ENCODE data around the gene TFR2. TPM values are rescaled to one million over a fixed set of nuclear protein-coding genes. Genes with fewer than 3 reads are reported as not detected.
A peak's percentile ranks its signal among the peaks of the same experiment; 100 is the strongest.

The TFR2 gene
- total and polyA plus RNA-seq, 5 donors from 2014 or later = 1.2 to 8.0 (median 1.5) TPM

DNA sequence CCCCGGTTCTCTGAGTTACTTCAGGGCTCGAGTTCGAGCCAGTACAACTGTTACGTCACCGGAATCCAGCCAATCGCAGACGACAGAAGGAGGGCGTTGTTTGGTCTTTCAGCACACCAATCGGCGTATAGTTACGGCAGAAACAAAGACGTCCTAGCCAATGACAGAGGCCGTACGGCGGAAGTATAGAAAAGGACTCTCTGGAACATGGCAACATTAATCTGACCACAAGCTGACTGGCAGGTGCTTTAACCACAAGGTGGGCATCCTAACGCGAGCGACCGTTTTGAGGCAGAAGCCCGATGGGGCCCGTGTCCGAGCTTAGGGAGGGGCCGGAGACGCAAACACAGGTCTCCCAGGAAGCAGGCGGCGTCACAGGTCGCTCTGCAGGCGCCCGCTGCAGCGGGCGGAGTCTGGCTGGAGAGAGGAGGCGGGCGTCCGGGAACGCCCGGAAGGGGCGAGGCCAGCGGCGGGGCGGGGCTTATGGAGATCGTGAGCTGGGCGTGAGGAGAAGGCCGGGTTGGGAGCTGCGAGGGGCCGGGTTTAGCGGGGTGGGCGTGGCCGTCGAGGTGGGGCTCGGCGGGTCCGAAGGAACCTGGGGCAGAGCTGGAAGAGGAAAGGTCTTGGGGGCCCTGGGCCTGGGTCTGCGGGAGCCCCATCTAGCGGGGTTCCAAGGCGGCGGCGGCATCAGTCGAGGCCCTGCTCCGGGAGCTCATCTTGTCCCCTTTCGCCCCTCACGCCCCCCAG, 29.2 kb downstream of the TFR2 start, which contains the start of gene MOSPD3:
Gene MOSPD3 (plus strand): TSS at position 558 of the 747 bp plus-strand sequence. CDS start 252 bp downstream, outside the sequence.
- Histone ChIP-seq H3K27me3 (ENCODE audit: control insufficient read depth, insufficient read depth, low read length) (no peaks in the 10 kb centered on the region), H3K36me3 (ENCODE audit: control insufficient read depth, insufficient read depth, low read length) (no peaks in the 10 kb centered on the region), H3K9me3 (ENCODE audit: control insufficient read depth in 2 of 2, low read length in 2 of 2) (no peaks in the 10 kb centered on the region), H3K4me1 (ENCODE audit: control insufficient read depth, insufficient read depth, low read length, poor library complexity, severe bottlenecking) (peaks cover 23% of the 10 kb centered on the region), H3K27ac (ENCODE audit: insufficient read depth, low read length, poor library complexity, severe bottlenecking) (peak within 1 kb of the TSS; percentile 95), H3K4me3 (ENCODE audit: low read depth, low read length) (peak within 1 kb of the TSS; percentile 76)
- peaks cover 10 to 34% (median 21%) of the 10 kb centered on the region in 4 donors for H3K4me1 Mint-ChIP-seq
- peak within 1 kb of the TSS; percentile 99 to 100 (median 99) for H3K27ac Mint-ChIP-seq
- peak within 1 kb of the TSS; percentile 96 to 100 (median 96) for H3K4me3 Mint-ChIP-seq
- peaks cover 7% of the 10 kb centered on the region for H3K36me3 Mint-ChIP-seq
- ATAC-seq (ENCODE audit: low read depth in 2 of 2) (peak; percentile 89 to 90), DNase-seq (peak; percentile 96 to 99 (median 98))
- H3K27me3 Mint-ChIP-seq = peaks cover 16% of the 10 kb centered on the region
- H3K9me3 Mint-ChIP-seq = no peaks in the 10 kb centered on the region

DNA sequence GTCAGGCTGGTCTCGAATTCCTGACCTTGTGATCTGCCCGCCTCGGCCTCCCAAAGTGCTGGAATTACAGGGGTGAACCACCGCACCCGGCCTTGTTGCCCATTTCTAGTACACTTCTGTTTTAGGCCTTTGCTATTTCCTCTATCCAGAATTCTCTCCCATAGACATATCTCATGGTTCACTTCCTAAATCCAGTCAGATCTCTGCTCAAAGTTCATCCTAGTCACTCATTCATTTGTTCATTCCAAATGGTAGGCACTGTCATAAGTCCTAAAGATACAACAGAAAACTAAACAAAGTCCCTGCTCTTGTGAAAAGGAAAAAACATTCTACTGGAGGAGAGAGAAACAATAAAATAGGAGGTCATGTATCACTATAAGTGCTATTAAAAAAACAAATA, 31.4 kb downstream of the TFR2 start:
- Histone ChIP-seq H3K36me3 (ENCODE audit: control insufficient read depth, insufficient read depth, low read length) (no peaks in the 10 kb centered on the region), H3K9me3 (ENCODE audit: control insufficient read depth in 2 of 2, low read length in 2 of 2) (no peaks in the 10 kb centered on the region), H3K27ac (ENCODE audit: insufficient read depth, low read length, poor library complexity, severe bottlenecking) (no peak overlapping the region), H3K4me1 (ENCODE audit: control insufficient read depth, insufficient read depth, low read length, poor library complexity, severe bottlenecking) (peaks cover 35% of the 10 kb centered on the region), H3K4me3 (ENCODE audit: low read depth, low read length) (no peak overlapping the region), H3K27me3 (ENCODE audit: control insufficient read depth, insufficient read depth, low read length) (no peaks in the 10 kb centered on the region)
- peaks cover 14 to 40% (median 23%) of the 10 kb centered on the region in 4 donors for H3K4me1 Mint-ChIP-seq
- H3K27me3 Mint-ChIP-seq = peaks cover 22% of the 10 kb centered on the region
- no peak for DNase-seq
- no peaks in the 10 kb centered on the region for H3K9me3 Mint-ChIP-seq
- no peak overlapping the region for H3K27ac Mint-ChIP-seq
- no peak for ATAC-seq (ENCODE audit: low read depth in 2 of 2)
- peaks cover 4% of the 10 kb centered on the region for H3K36me3 Mint-ChIP-seq
- H3K4me3 Mint-ChIP-seq = peak overlapping the region in 2 of 4 donors; percentile 61 to 96

DNA sequence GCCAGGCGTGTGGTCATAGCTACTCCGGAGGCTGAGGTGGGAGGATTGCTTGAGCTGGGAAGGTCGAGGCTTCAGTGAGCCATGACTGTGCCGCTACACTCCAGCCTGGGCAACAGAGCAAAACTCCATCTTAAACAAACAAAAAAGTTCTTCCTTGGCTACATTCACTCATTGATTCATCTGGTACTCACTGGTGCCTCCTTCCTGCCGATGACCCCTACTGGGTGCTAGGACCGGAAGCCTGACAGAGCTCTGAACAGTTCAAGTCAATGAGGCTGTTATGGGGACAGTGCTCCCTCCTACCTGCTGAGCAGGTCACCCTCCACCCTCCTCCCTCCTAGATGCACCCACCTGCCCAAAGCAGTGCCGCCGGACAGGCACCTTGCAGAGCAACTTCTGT, 34.2 kb downstream of the TFR2 start:
- H3K9me3 ChIP-seq (ENCODE audit: control insufficient read depth in 2 of 2, low read length in 2 of 2) = no peaks in the 10 kb centered on the region
- no peak for DNase-seq
- H3K9me3 Mint-ChIP-seq = no peaks in the 10 kb centered on the region
- H3K27me3 ChIP-seq (ENCODE audit: control insufficient read depth, insufficient read depth, low read length) = no peaks in the 10 kb centered on the region
- H3K4me1 ChIP-seq (ENCODE audit: control insufficient read depth, insufficient read depth, low read length, poor library complexity, severe bottlenecking) = peaks cover 35% of the 10 kb centered on the region
- H3K4me3 Mint-ChIP-seq = peak overlapping the region in 2 of 4 donors; percentile 22 to 82
- peaks cover 23% of the 10 kb centered on the region for H3K27me3 Mint-ChIP-seq
- H3K27ac Mint-ChIP-seq = no peak overlapping the region
- peaks cover 4 to 38% (median 15%) of the 10 kb centered on the region in 4 donors for H3K4me1 Mint-ChIP-seq
- no peak overlapping the region for H3K4me3 ChIP-seq (ENCODE audit: low read depth, low read length)
- H3K36me3 Mint-ChIP-seq = no peaks in the 10 kb centered on the region
- H3K27ac ChIP-seq (ENCODE audit: insufficient read depth, low read length, poor library complexity, severe bottlenecking) = no peak overlapping the region
- no peak for ATAC-seq (ENCODE audit: low read depth in 2 of 2)
- no peaks in the 10 kb centered on the region for H3K36me3 ChIP-seq (ENCODE audit: control insufficient read depth, insufficient read depth, low read length)

DNA sequence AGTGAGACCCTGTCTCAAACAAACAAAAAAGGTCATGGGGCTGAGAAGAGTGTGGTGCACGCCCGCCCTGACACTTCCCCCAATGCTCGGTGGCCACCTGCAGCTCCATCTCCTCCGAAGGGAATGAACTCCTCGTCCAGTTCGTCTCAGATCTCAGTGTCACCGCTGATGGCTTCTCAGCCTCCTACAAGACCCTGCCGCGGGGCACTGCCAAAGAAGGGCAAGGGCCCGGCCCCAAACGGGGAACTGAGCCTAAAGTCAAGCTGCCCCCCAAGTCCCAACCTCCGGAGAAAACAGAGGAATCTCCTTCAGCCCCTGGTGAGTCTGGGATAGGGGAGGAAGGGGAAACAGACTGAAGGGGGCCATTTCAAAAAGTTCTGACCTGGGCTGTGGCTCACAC, 35.0 kb downstream of the TFR2 start:
- Mint-ChIP-seq H3K27me3 (peaks cover 19% of the 10 kb centered on the region), H3K27ac (no peak overlapping the region), H3K4me1 (peaks cover 4 to 34% (median 11%) of the 10 kb centered on the region in 4 donors), H3K4me3 (peak overlapping the region; percentile 58 to 82 (median 74)), H3K9me3 (peaks cover 0 to 2% (median 0%) of the 10 kb centered on the region in 7 donors), H3K36me3 (no peaks in the 10 kb centered on the region)
- no peaks in the 10 kb centered on the region for H3K36me3 ChIP-seq (ENCODE audit: control insufficient read depth, insufficient read depth, low read length)
- ATAC-seq (ENCODE audit: low read depth in 2 of 2) = no peak
- peaks cover 30% of the 10 kb centered on the region for H3K4me1 ChIP-seq (ENCODE audit: control insufficient read depth, insufficient read depth, low read length, poor library complexity, severe bottlenecking)
- no peak for DNase-seq
- no peak overlapping the region for H3K4me3 ChIP-seq (ENCODE audit: low read depth, low read length)
- H3K9me3 ChIP-seq (ENCODE audit: control insufficient read depth in 2 of 2, low read length in 2 of 2) = no peaks in the 10 kb centered on the region
- no peak overlapping the region for H3K27ac ChIP-seq (ENCODE audit: insufficient read depth, low read length, poor library complexity, severe bottlenecking)
- H3K27me3 ChIP-seq (ENCODE audit: control insufficient read depth, insufficient read depth, low read length) = no peaks in the 10 kb centered on the region

DNA sequence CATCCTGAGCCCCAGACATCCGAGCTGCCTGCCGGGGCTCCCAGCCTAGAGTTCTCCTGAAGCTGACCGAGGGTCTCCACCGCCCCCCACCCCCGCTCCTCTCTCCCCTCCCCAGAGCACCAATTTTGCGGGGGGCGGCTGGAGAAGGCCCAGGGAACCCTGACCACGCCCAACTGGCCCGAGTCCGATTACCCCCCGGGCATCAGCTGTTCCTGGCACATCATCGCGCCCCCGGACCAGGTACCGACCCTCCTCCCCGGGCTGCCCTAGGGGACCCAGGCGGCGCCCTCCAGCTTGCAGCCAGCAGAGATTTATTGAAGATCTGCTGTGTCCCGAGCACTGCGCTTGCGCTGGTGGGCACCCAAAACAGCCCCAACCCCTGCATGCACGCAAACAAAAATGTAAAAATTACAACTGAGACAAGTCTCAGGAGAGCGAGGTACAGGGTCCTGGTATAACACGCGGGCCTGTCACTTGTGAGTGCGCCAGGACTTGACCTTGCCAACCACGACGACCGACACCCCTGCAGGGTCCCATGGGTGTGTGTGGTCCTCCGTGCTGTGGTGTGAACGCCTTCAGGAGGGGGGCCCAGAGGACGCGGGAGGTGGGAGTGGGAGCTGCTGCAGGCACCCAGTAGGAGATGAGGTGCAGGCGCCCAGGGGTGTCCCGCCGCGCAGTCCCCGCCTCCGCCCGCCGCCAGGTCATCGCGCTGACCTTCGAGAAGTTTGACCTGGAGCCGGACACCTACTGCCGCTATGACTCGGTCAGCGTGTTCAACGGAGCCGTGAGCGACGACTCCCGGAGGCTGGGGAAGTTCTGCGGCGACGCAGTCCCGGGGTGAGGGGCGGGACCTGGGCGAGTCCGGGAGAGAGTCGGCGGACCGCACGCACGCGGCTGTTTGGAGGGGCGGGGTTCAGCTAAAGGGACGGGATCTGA, 36.1 kb downstream of the TFR2 start:
- H3K27ac ChIP-seq (ENCODE audit: insufficient read depth, low read length, poor library complexity, severe bottlenecking) = no peak overlapping the region

DNA sequence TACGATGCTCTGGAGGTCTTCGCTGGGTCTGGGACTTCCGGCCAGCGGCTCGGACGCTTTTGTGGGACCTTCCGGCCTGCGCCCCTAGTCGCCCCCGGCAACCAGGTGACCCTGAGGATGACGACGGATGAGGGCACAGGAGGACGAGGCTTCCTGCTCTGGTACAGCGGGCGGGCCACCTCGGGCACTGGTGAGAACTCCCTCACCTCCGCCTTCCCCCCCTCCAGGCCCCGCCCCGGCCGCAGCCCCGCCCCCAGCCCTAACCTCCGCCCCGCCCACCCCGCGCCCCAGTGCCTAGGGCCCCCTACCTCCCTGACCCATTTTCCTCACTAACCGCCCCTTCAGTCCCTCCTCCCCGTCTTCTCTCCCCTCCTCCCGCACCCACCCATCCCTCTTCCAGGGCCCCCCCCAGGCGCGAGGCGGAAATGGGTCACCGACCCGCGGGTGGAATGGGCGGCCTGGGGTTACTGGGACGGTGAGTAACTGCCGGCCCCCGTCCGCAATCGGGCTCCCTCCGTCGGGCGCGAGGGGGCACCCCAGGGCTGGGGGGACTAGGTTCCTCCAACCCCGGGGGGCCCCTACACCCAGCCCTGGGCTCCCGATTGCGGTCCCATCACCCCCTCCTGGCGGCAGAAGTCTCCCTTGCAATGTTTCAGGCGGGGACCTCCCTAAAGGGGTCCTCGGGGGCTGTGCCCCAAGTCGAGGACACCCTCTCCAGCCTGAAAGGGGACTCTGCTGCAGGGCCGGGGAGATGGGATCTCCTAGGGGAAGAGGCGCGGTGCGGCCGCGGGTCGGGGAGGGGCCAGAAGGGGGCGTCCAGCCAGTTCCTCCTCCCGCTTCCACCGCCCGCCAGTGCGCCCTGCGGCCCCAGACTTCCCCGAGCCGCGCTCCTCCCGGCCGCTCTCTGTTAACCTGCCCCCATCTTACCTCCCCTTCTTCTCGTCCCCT, 37.0 kb downstream of the TFR2 start:
- peaks cover 19% of the 10 kb centered on the region for H3K27me3 Mint-ChIP-seq
- H3K36me3 Mint-ChIP-seq = no peaks in the 10 kb centered on the region
- Histone ChIP-seq H3K36me3 (ENCODE audit: control insufficient read depth, insufficient read depth, low read length) (no peaks in the 10 kb centered on the region), H3K9me3 (ENCODE audit: control insufficient read depth in 2 of 2, low read length in 2 of 2) (no peaks in the 10 kb centered on the region), H3K4me3 (ENCODE audit: low read depth, low read length) (peak overlapping the region; percentile 7), H3K4me1 (ENCODE audit: control insufficient read depth, insufficient read depth, low read length, poor library complexity, severe bottlenecking) (peaks cover 30% of the 10 kb centered on the region), H3K27ac (ENCODE audit: insufficient read depth, low read length, poor library complexity, severe bottlenecking) (peak overlapping the region; percentile 63), H3K27me3 (ENCODE audit: control insufficient read depth, insufficient read depth, low read length) (no peaks in the 10 kb centered on the region)
- peak overlapping the region; percentile 52 to 94 (median 88) for H3K27ac Mint-ChIP-seq
- H3K4me3 Mint-ChIP-seq = peak overlapping the region; percentile 82 to 93 (median 88)
- H3K4me1 Mint-ChIP-seq = peaks cover 0 to 31% (median 11%) of the 10 kb centered on the region in 4 donors
- peak; percentile 73 to 76 for ATAC-seq (ENCODE audit: low read depth in 2 of 2)
- peaks cover 0 to 2% (median 0%) of the 10 kb centered on the region in 7 donors for H3K9me3 Mint-ChIP-seq
- peak; percentile 66 to 83 (median 76) for DNase-seq

More for the DNA sequence above, 36.1 kb downstream of the TFR2 start:
- H3K4me1 Mint-ChIP-seq = peaks cover 4 to 31% (median 11%) of the 10 kb centered on the region in 4 donors
- H3K9me3 ChIP-seq (ENCODE audit: control insufficient read depth in 2 of 2, low read length in 2 of 2) = no peaks in the 10 kb centered on the region
- peak overlapping the region; percentile 82 to 93 (median 88) for H3K4me3 Mint-ChIP-seq
- H3K9me3 Mint-ChIP-seq = peaks cover 0 to 2% (median 0%) of the 10 kb centered on the region in 7 donors
- peak in 1 of 2 donors; percentile 8 for ATAC-seq (ENCODE audit: low read depth in 2 of 2)
- H3K27me3 ChIP-seq (ENCODE audit: control insufficient read depth, insufficient read depth, low read length) = no peaks in the 10 kb centered on the region
- no peak overlapping the region for H3K4me3 ChIP-seq (ENCODE audit: low read depth, low read length)
- H3K27ac Mint-ChIP-seq = peak overlapping the region; percentile 54 to 80 (median 66)
- H3K4me1 ChIP-seq (ENCODE audit: control insufficient read depth, insufficient read depth, low read length, poor library complexity, severe bottlenecking) = peaks cover 30% of the 10 kb centered on the region
- peak; percentile 27 to 47 (median 42) for DNase-seq
- no peaks in the 10 kb centered on the region for H3K36me3 ChIP-seq (ENCODE audit: control insufficient read depth, insufficient read depth, low read length)
- H3K27me3 Mint-ChIP-seq = peaks cover 19% of the 10 kb centered on the region
- no peaks in the 10 kb centered on the region for H3K36me3 Mint-ChIP-seq

DNA sequence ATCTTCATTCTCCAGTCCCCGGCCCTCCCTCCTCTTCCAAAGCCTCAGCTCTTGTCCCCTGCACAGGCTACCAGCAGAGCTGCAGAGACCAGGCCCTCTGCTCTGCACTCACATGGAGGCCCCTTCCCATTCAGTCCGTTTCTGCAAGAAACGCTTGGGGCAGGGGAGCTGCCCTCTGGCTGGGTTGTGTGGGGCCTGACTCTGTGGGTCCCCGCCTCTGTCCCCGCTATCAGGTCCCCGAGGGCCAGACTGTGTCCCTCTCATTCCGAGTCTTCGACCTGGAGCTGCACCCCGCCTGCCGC, 37.7 kb downstream of the TFR2 start:
- Histone ChIP-seq H3K4me3 (ENCODE audit: low read depth, low read length) (peak overlapping the region; percentile 7), H3K27me3 (ENCODE audit: control insufficient read depth, insufficient read depth, low read length) (no peaks in the 10 kb centered on the region), H3K36me3 (ENCODE audit: control insufficient read depth, insufficient read depth, low read length) (no peaks in the 10 kb centered on the region), H3K4me1 (ENCODE audit: control insufficient read depth, insufficient read depth, low read length, poor library complexity, severe bottlenecking) (peaks cover 30% of the 10 kb centered on the region), H3K27ac (ENCODE audit: insufficient read depth, low read length, poor library complexity, severe bottlenecking) (peak overlapping the region; percentile 63), H3K9me3 (ENCODE audit: control insufficient read depth in 2 of 2, low read length in 2 of 2) (no peaks in the 10 kb centered on the region)
- Mint-ChIP-seq H3K9me3 (peaks cover 0 to 2% (median 0%) of the 10 kb centered on the region in 7 donors), H3K27me3 (peaks cover 19% of the 10 kb centered on the region), H3K27ac (peak overlapping the region; percentile 52 to 94 (median 88)), H3K4me3 (peak overlapping the region; percentile 82 to 93 (median 86)), H3K36me3 (no peaks in the 10 kb centered on the region), H3K4me1 (peaks cover 0 to 31% (median 11%) of the 10 kb centered on the region in 4 donors)
- DNase-seq (no peak), ATAC-seq (ENCODE audit: low read depth in 2 of 2) (peak; percentile 2 to 4)
